HL-60 (cell line): ENCODE data around the gene ADPRM.

Experiments
- DNase-seq, 2 experiments: peaks; one replicate each; pipeline ENCODE4 v3.0.0-alpha.2; 2010 to 2020; ENCODE audit warnings: low read depth in 1 of 2, low spot score in 1 of 2
- H3K27ac ChIP-seq: fragments of 250-450 bp; sonication (Bioruptor Pico); replicated peaks from 2 replicates; pipeline ENCODE4 v1.5.1; 2020; ENCODE audit warnings: mild to moderate bottlenecking, moderate library complexity
- H3K27me3 ChIP-seq: fragments of 250-450 bp; sonication (Bioruptor Pico); 2 replicates; pipeline ENCODE4 v1.5.1; 2021; ENCODE audit warnings: mild to moderate bottlenecking, moderate library complexity; ENCODE audit not compliant: insufficient read depth, poor library complexity, severe bottlenecking
- H3K4me3 ChIP-seq: replicated peaks from 2 replicates; pipeline ENCODE4 v1.5.1; 2011; ENCODE audit warnings: mild to moderate bottlenecking, control low read depth, low read length; ENCODE audit not compliant: insufficient read depth
- CTCF ChIP-seq: IDR thresholded peaks from one replicate; pipeline ENCODE4 v1.5.1; 2011; ENCODE audit warnings: low read length, control low read depth, inconsistent platforms; ENCODE audit not compliant: insufficient read depth
- GABPA ChIP-seq: IDR thresholded peaks from 2 replicates; pipeline ENCODE4 v1.6.1; 2012; ENCODE audit warnings: low read depth
- POLR2AphosphoS5 ChIP-seq: IDR thresholded peaks from 2 replicates; pipeline ENCODE4 v1.6.1; 2012; ENCODE audit warnings: low read depth
- REST ChIP-seq: IDR thresholded peaks from 2 replicates; pipeline ENCODE4 v1.6.1; 2012; ENCODE audit warnings: low read depth; ENCODE audit not compliant: insufficient replicate concordance
- SPI1 ChIP-seq: IDR thresholded peaks from 2 replicates; pipeline ENCODE4 v1.6.1; 2012; ENCODE audit warnings: low read depth, mild to moderate bottlenecking, borderline replicate concordance

ADPRM gene

GRCh38 chr17:10657148-10657547, 40.2 kb upstream of the ADPRM start, which contains the start of gene MYH3:
TSS of gene MYH3 (minus strand) at chr17:10657309. CDS start at chr17:10655064, 2,245 bp downstream.
- Histone ChIP-seq H3K27ac (no peak within 1 kb of the TSS), H3K27me3 (no peaks in the 10 kb centered on the region), H3K4me3 (no peak within 1 kb of the TSS)
- TF ChIP-seq POLR2AphosphoS5 (no peak), GABPA (no peak), CTCF (no peak), REST (no peak), SPI1 (no peak)
- no peak for DNase-seq

- DNase-seq = no peak
- Histone ChIP-seq H3K27me3 (no peaks in the 10 kb centered on the region), H3K4me3 (no peak overlapping the region), H3K27ac (no peak overlapping the region)
- TF ChIP-seq SPI1 (no peak), CTCF (no peak), POLR2AphosphoS5 (no peak), GABPA (no peak), REST (no peak)
These were observed 39.5 kb upstream of the ADPRM start for GRCh38 chr17:10657879-10658278.

GRCh38 chr17:10661437-10661836, 36.0 kb upstream of the ADPRM start:
- Histone ChIP-seq H3K4me3 (no peak overlapping the region), H3K27me3 (no peaks in the 10 kb centered on the region), H3K27ac (no peak overlapping the region)
- TF ChIP-seq REST (no peak), CTCF (no peak), GABPA (no peak), SPI1 (no peak), POLR2AphosphoS5 (no peak)
- no peak for DNase-seq
